ENCODE results near the gene PAK1IP1. TPM values are rescaled to one million over a fixed set of nuclear protein-coding genes. Genes with fewer than 3 reads are reported as not detected.
A peak's percentile ranks its signal among the peaks of the same experiment; 100 is the strongest.
"Not testable (repeated sequence)": the region's sequence is repeated elsewhere in the genome, so short reads cannot be mapped to it uniquely, and the experiment has no call there.

Gene PAK1IP1
- polyA plus RNA-seq (2013, experiment 1 of 2; ENCODE audit: insufficient read length), result 18.1 TPM
- 17.0 TPM for polyA plus RNA-seq (2013, experiment 2 of 2; ENCODE audit: insufficient read length)

GRCh38 chr6:10694302-10695085 lies at the start of gene PAK1IP1, which contains the start of gene C6orf52:
TSS of gene PAK1IP1 (plus strand) at chr6:10694972. CDS start at chr6:10694986, 14 bp downstream.
TSS of gene C6orf52 (minus strand) at chr6:10694616. CDS start at chr6:10687550, 7,066 bp downstream.
- DNase-seq, result peak; percentile 94

- DNase-seq, result no peak
Observed at GRCh38 chr6:10655508-10656055, 39.2 kb upstream of the PAK1IP1 start.

GRCh38 chr6:10658910-10659698 lies 35.7 kb upstream of the PAK1IP1 start:
- no peak for DNase-seq

GRCh38 chr6:10659699-10660348 lies 34.9 kb upstream of the PAK1IP1 start:
- DNase-seq, result peak; percentile 4

GRCh38 chr6:10660431-10661191 lies 34.2 kb upstream of the PAK1IP1 start:
- not testable (repeated sequence) for DNase-seq

- DNase-seq, result no peak
Observed at GRCh38 chr6:10662207-10662606, 32.6 kb upstream of the PAK1IP1 start.

- no peak for DNase-seq
Observed at GRCh38 chr6:10662742-10663141, 32.0 kb upstream of the PAK1IP1 start.

GRCh38 chr6:10665595-10665994 lies 29.2 kb upstream of the PAK1IP1 start:
- DNase-seq, result not testable (repeated sequence)

GRCh38 chr6:10668126-10668917 lies 26.4 kb upstream of the PAK1IP1 start:
- DNase-seq, result no peak

- no peak for DNase-seq
Observed at GRCh38 chr6:10676403-10676802, 18.4 kb upstream of the PAK1IP1 start.

GRCh38 chr6:10678456-10678855 lies 16.3 kb upstream of the PAK1IP1 start:
- DNase-seq, result no peak

- DNase-seq, result no peak
Observed at GRCh38 chr6:10681795-10682194, 13.0 kb upstream of the PAK1IP1 start.

- DNase-seq, result no peak
Observed at GRCh38 chr6:10682355-10682988, 12.3 kb upstream of the PAK1IP1 start.

- no peak for DNase-seq
Observed at GRCh38 chr6:10684618-10685017, 10.2 kb upstream of the PAK1IP1 start.

- no peak for DNase-seq
Observed at GRCh38 chr6:10685092-10685915, 9.5 kb upstream of the PAK1IP1 start.

- no peak for DNase-seq
Observed at GRCh38 chr6:10686901-10687300, 7.9 kb upstream of the PAK1IP1 start.

GRCh38 chr6:10687582-10687981 lies 7.2 kb upstream of the PAK1IP1 start:
- no peak for DNase-seq

- DNase-seq, result no peak
Observed at GRCh38 chr6:10690651-10691445, 3.9 kb upstream of the PAK1IP1 start.

Data from fibroblast of skin of scalp (primary cell).